ENCODE data around the gene NME5.

NME5 gene

GRCh38 chr5:138140268-138140667 is 1.0 kb upstream of the NME5 start:
- Histone ChIP-seq H3K4me1 (ENCODE audit: control insufficient read depth in 1 of 2, insufficient read depth in 2 of 2, low read length in 2 of 2) (peaks cover 0 to 6% of the 10 kb centered on the region in 2 donors), H3K9me3 (ENCODE audit: control insufficient read depth in 1 of 2, low read length in 2 of 2) (no peaks in the 10 kb centered on the region), H3K27me3 (ENCODE audit: control insufficient read depth in 1 of 2, insufficient read depth in 2 of 2, low read length in 2 of 2) (no peaks in the 10 kb centered on the region), H3K9ac (ENCODE audit: low read depth in 1 of 2, low read length in 2 of 2) (no peak overlapping the region), H3K4me3 (ENCODE audit: low read depth in 1 of 2, low read length in 2 of 2) (no peak overlapping the region), H3K27ac (ENCODE audit: low read depth, low read length) (no peak overlapping the region), H3K36me3 (ENCODE audit: control insufficient read depth in 1 of 2, insufficient read depth in 2 of 2, low read length in 2 of 2) (no peaks in the 10 kb centered on the region)

GRCh38 chr5:138139781-138140090 is 508 bp upstream of the NME5 start:
- H3K27me3 ChIP-seq (ENCODE audit: control insufficient read depth in 1 of 2, insufficient read depth in 2 of 2, low read length in 2 of 2) = no peaks in the 10 kb centered on the region
- no peak overlapping the region for H3K9ac ChIP-seq (ENCODE audit: low read depth in 1 of 2, low read length in 2 of 2)
- no peaks in the 10 kb centered on the region for H3K9me3 ChIP-seq (ENCODE audit: control insufficient read depth in 1 of 2, low read length in 2 of 2)
- H3K4me3 ChIP-seq (ENCODE audit: low read depth in 1 of 2, low read length in 2 of 2) = peak overlapping the region in 1 of 2 donors; percentile 60
- peaks cover 0 to 6% of the 10 kb centered on the region in 2 donors for H3K4me1 ChIP-seq (ENCODE audit: control insufficient read depth in 1 of 2, insufficient read depth in 2 of 2, low read length in 2 of 2)
- H3K36me3 ChIP-seq (ENCODE audit: control insufficient read depth in 1 of 2, insufficient read depth in 2 of 2, low read length in 2 of 2) = no peaks in the 10 kb centered on the region
- no peak overlapping the region for H3K27ac ChIP-seq (ENCODE audit: low read depth, low read length)

- Histone ChIP-seq H3K4me1 (ENCODE audit: control insufficient read depth in 1 of 2, insufficient read depth in 2 of 2, low read length in 2 of 2) (no peaks in the 10 kb centered on the region), H3K36me3 (ENCODE audit: control insufficient read depth in 1 of 2, insufficient read depth in 2 of 2, low read length in 2 of 2) (no peaks in the 10 kb centered on the region), H3K4me3 (ENCODE audit: low read depth in 1 of 2, low read length in 2 of 2) (peak overlapping the region in 1 of 2 donors; percentile 30), H3K27ac (ENCODE audit: low read depth, low read length) (no peak overlapping the region), H3K9ac (ENCODE audit: low read depth in 1 of 2, low read length in 2 of 2) (no peak overlapping the region), H3K27me3 (ENCODE audit: control insufficient read depth in 1 of 2, insufficient read depth in 2 of 2, low read length in 2 of 2) (no peaks in the 10 kb centered on the region), H3K9me3 (ENCODE audit: control insufficient read depth in 1 of 2, low read length in 2 of 2) (no peaks in the 10 kb centered on the region)
These were observed 6.7 kb downstream of the NME5 start for GRCh38 chr5:138132543-138132942.

GRCh38 chr5:138129347-138129746 is 9.9 kb downstream of the NME5 start:
- Histone ChIP-seq H3K27me3 (ENCODE audit: control insufficient read depth in 1 of 2, insufficient read depth in 2 of 2, low read length in 2 of 2) (no peaks in the 10 kb centered on the region), H3K36me3 (ENCODE audit: control insufficient read depth in 1 of 2, insufficient read depth in 2 of 2, low read length in 2 of 2) (no peaks in the 10 kb centered on the region), H3K4me3 (ENCODE audit: low read depth in 1 of 2, low read length in 2 of 2) (no peak overlapping the region), H3K9me3 (ENCODE audit: control insufficient read depth in 1 of 2, low read length in 2 of 2) (no peaks in the 10 kb centered on the region), H3K27ac (ENCODE audit: low read depth, low read length) (no peak overlapping the region), H3K9ac (ENCODE audit: low read depth in 1 of 2, low read length in 2 of 2) (no peak overlapping the region), H3K4me1 (ENCODE audit: control insufficient read depth in 1 of 2, insufficient read depth in 2 of 2, low read length in 2 of 2) (no peaks in the 10 kb centered on the region)

GRCh38 chr5:138128334-138128733 is 10.9 kb downstream of the NME5 start:
- H3K9ac ChIP-seq (ENCODE audit: low read depth in 1 of 2, low read length in 2 of 2) = no peak overlapping the region
- no peak overlapping the region for H3K27ac ChIP-seq (ENCODE audit: low read depth, low read length)
- H3K4me3 ChIP-seq (ENCODE audit: low read depth in 1 of 2, low read length in 2 of 2) = no peak overlapping the region
- no peaks in the 10 kb centered on the region for H3K4me1 ChIP-seq (ENCODE audit: control insufficient read depth in 1 of 2, insufficient read depth in 2 of 2, low read length in 2 of 2)
- H3K9me3 ChIP-seq (ENCODE audit: control insufficient read depth in 1 of 2, low read length in 2 of 2) = no peaks in the 10 kb centered on the region
- no peaks in the 10 kb centered on the region for H3K27me3 ChIP-seq (ENCODE audit: control insufficient read depth in 1 of 2, insufficient read depth in 2 of 2, low read length in 2 of 2)
- H3K36me3 ChIP-seq (ENCODE audit: control insufficient read depth in 1 of 2, insufficient read depth in 2 of 2, low read length in 2 of 2) = no peaks in the 10 kb centered on the region

GRCh38 chr5:138115254-138115653 is 24.0 kb downstream of the NME5 start:
- no peaks in the 10 kb centered on the region for H3K27me3 ChIP-seq (ENCODE audit: control insufficient read depth in 1 of 2, insufficient read depth in 2 of 2, low read length in 2 of 2)
- H3K9ac ChIP-seq (ENCODE audit: low read depth in 1 of 2, low read length in 2 of 2) = no peak overlapping the region
- H3K27ac ChIP-seq (ENCODE audit: low read depth, low read length) = no peak overlapping the region
- no peak overlapping the region for H3K4me3 ChIP-seq (ENCODE audit: low read depth in 1 of 2, low read length in 2 of 2)
- no peaks in the 10 kb centered on the region for H3K36me3 ChIP-seq (ENCODE audit: control insufficient read depth in 1 of 2, insufficient read depth in 2 of 2, low read length in 2 of 2)
- no peaks in the 10 kb centered on the region for H3K9me3 ChIP-seq (ENCODE audit: control insufficient read depth in 1 of 2, low read length in 2 of 2)
- no peaks in the 10 kb centered on the region for H3K4me1 ChIP-seq (ENCODE audit: control insufficient read depth in 1 of 2, insufficient read depth in 2 of 2, low read length in 2 of 2)

- no peak overlapping the region for H3K27ac ChIP-seq (ENCODE audit: low read depth, low read length)
- H3K4me1 ChIP-seq (ENCODE audit: control insufficient read depth in 1 of 2, insufficient read depth in 2 of 2, low read length in 2 of 2) = no peaks in the 10 kb centered on the region
- no peaks in the 10 kb centered on the region for H3K9me3 ChIP-seq (ENCODE audit: control insufficient read depth in 1 of 2, low read length in 2 of 2)
- H3K27me3 ChIP-seq (ENCODE audit: control insufficient read depth in 1 of 2, insufficient read depth in 2 of 2, low read length in 2 of 2) = no peaks in the 10 kb centered on the region
- no peak overlapping the region for H3K9ac ChIP-seq (ENCODE audit: low read depth in 1 of 2, low read length in 2 of 2)
- no peaks in the 10 kb centered on the region for H3K36me3 ChIP-seq (ENCODE audit: control insufficient read depth in 1 of 2, insufficient read depth in 2 of 2, low read length in 2 of 2)
- H3K4me3 ChIP-seq (ENCODE audit: low read depth in 1 of 2, low read length in 2 of 2) = no peak overlapping the region
These were observed 27.3 kb downstream of the NME5 start for GRCh38 chr5:138111937-138112336.

GRCh38 chr5:138111181-138111580 is 28.0 kb downstream of the NME5 start:
- Histone ChIP-seq H3K9ac (ENCODE audit: low read depth in 1 of 2, low read length in 2 of 2) (no peak overlapping the region), H3K27ac (ENCODE audit: low read depth, low read length) (no peak overlapping the region), H3K9me3 (ENCODE audit: control insufficient read depth in 1 of 2, low read length in 2 of 2) (no peaks in the 10 kb centered on the region), H3K4me3 (ENCODE audit: low read depth in 1 of 2, low read length in 2 of 2) (no peak overlapping the region), H3K4me1 (ENCODE audit: control insufficient read depth in 1 of 2, insufficient read depth in 2 of 2, low read length in 2 of 2) (no peaks in the 10 kb centered on the region), H3K27me3 (ENCODE audit: control insufficient read depth in 1 of 2, insufficient read depth in 2 of 2, low read length in 2 of 2) (no peaks in the 10 kb centered on the region), H3K36me3 (ENCODE audit: control insufficient read depth in 1 of 2, insufficient read depth in 2 of 2, low read length in 2 of 2) (no peaks in the 10 kb centered on the region)

- H3K4me1 ChIP-seq (ENCODE audit: control insufficient read depth in 1 of 2, insufficient read depth in 2 of 2, low read length in 2 of 2) = no peaks in the 10 kb centered on the region
- H3K9me3 ChIP-seq (ENCODE audit: control insufficient read depth in 1 of 2, low read length in 2 of 2) = no peaks in the 10 kb centered on the region
- no peak overlapping the region for H3K4me3 ChIP-seq (ENCODE audit: low read depth in 1 of 2, low read length in 2 of 2)
- no peak overlapping the region for H3K27ac ChIP-seq (ENCODE audit: low read depth, low read length)
- H3K9ac ChIP-seq (ENCODE audit: low read depth in 1 of 2, low read length in 2 of 2) = no peak overlapping the region
- H3K27me3 ChIP-seq (ENCODE audit: control insufficient read depth in 1 of 2, insufficient read depth in 2 of 2, low read length in 2 of 2) = no peaks in the 10 kb centered on the region
- H3K36me3 ChIP-seq (ENCODE audit: control insufficient read depth in 1 of 2, insufficient read depth in 2 of 2, low read length in 2 of 2) = no peaks in the 10 kb centered on the region
These were observed 28.8 kb downstream of the NME5 start for GRCh38 chr5:138110266-138110963.

GRCh38 chr5:138109463-138110265 is 29.6 kb downstream of the NME5 start:
- no peaks in the 10 kb centered on the region for H3K9me3 ChIP-seq (ENCODE audit: control insufficient read depth in 1 of 2, low read length in 2 of 2)
- H3K4me3 ChIP-seq (ENCODE audit: low read depth in 1 of 2, low read length in 2 of 2) = no peak overlapping the region
- H3K36me3 ChIP-seq (ENCODE audit: control insufficient read depth in 1 of 2, insufficient read depth in 2 of 2, low read length in 2 of 2) = no peaks in the 10 kb centered on the region
- no peaks in the 10 kb centered on the region for H3K27me3 ChIP-seq (ENCODE audit: control insufficient read depth in 1 of 2, insufficient read depth in 2 of 2, low read length in 2 of 2)
- H3K9ac ChIP-seq (ENCODE audit: low read depth in 1 of 2, low read length in 2 of 2) = no peak overlapping the region
- H3K27ac ChIP-seq (ENCODE audit: low read depth, low read length) = no peak overlapping the region
- no peaks in the 10 kb centered on the region for H3K4me1 ChIP-seq (ENCODE audit: control insufficient read depth in 1 of 2, insufficient read depth in 2 of 2, low read length in 2 of 2)
